ENCODE results near the gene SRGAP3.

DNA sequence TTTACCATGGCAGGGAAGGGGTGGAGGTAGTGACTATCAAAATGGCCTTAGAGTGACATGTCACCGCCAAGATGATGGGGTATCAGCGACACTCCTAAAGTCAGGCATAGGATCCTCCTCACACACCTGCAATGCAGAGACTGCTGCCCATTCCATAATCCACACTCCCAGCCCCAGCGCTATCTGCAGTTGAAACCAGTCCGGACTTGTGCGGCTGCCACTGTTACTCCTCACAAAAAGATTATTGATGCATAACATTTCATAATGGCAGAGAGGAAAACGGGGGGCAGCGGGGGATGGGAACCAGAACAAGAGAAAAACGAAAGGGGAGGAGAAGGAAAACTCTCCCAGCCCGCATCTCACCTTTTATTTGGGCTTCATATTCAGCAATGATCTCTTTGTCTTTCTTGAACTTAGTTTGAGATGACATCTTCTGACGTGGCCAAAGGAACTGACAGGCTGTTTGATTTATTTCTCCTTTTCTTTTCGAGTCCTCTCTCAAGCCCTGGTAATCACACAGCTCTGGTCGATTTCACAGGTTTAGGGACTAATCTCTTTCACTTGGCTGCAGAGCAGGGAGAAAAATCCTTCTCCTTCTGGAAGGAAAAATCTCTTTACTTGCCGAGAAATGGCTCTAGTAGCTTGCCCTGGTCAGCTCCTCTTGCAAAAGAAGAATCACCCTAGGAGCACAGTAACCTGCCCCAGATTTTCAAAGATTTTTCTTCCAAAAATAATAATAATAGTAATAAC, 749 bp downstream of the SRGAP3 start:
- TF ChIP-seq, protein P1, sequence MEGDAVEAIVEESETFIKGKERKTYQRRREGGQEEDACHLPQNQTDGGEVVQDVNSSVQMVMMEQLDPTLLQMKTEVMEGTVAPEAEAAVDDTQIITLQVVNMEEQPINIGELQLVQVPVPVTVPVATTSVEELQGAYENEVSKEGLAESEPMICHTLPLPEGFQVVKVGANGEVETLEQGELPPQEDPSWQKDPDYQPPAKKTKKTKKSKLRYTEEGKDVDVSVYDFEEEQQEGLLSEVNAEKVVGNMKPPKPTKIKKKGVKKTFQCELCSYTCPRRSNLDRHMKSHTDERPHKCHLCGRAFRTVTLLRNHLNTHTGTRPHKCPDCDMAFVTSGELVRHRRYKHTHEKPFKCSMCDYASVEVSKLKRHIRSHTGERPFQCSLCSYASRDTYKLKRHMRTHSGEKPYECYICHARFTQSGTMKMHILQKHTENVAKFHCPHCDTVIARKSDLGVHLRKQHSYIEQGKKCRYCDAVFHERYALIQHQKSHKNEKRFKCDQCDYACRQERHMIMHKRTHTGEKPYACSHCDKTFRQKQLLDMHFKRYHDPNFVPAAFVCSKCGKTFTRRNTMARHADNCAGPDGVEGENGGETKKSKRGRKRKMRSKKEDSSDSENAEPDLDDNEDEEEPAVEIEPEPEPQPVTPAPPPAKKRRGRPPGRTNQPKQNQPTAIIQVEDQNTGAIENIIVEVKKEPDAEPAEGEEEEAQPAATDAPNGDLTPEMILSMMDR (IDR thresholded peaks at IDR 0.05; ENCODE audit: poor library complexity): no peak
- no peak for TF ChIP-seq EZH2 (IDR thresholded peaks at IDR 0.05; ENCODE audit: borderline replicate concordance)

Data from hepatocyte (in vitro differentiated cells).